ENCODE results near the gene SLC25A18. TPM values are rescaled to one million over a fixed set of nuclear protein-coding genes. Genes with fewer than 3 reads are reported as not detected.

Gene SLC25A18
- total and polyA plus RNA-seq, 12 donors, result 0.16 to 3.1 (median 1.4) TPM; not detected in 1

DNA sequence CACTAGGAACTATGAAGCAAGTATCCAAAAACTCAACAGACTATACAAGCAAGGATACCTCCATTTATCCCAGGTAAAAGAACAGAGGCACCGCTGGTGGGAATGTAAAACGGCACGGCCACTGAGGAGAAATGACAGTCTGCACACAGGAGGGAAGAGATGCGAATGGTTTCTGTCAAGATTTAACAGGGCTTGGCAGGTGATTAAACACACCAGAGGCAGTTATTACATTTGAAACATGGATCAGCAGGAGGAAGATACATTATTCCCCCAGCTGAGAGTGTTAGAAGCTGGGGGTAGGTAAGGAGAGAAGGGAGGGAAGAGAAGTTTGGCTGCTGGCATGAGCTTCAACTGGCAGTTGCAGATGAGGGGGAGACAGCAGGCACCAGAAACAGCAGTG lies 35.0 kb downstream of the SLC25A18 start:
- DNase-seq, result no peak
- Histone ChIP-seq H3K4me3 (no peak overlapping the region), H3K27me3 (no peaks in the 10 kb centered on the region), H3K36me3 (replicated peaks in 1 of 2) (peaks cover 0 to 81% of the 10 kb centered on the region in 2 donors), H3K27ac (no peak overlapping the region), H3K4me1 (replicated peaks in 1 of 2) (no peaks in the 10 kb centered on the region), H3K9me3 (replicated peaks in 1 of 3) (no peaks in the 10 kb centered on the region)
- WGBS, 4 donors, result 90 to 98% (median 94%) methylated on average over 4 of the region's 4 CpGs
- intact Hi-C loops (cut with DNase I), result no loop called here
- TF ChIP-seq POLR2A (IDR thresholded peaks at IDR 0.05), result no peak
- TF ChIP-seq, protein P1, sequence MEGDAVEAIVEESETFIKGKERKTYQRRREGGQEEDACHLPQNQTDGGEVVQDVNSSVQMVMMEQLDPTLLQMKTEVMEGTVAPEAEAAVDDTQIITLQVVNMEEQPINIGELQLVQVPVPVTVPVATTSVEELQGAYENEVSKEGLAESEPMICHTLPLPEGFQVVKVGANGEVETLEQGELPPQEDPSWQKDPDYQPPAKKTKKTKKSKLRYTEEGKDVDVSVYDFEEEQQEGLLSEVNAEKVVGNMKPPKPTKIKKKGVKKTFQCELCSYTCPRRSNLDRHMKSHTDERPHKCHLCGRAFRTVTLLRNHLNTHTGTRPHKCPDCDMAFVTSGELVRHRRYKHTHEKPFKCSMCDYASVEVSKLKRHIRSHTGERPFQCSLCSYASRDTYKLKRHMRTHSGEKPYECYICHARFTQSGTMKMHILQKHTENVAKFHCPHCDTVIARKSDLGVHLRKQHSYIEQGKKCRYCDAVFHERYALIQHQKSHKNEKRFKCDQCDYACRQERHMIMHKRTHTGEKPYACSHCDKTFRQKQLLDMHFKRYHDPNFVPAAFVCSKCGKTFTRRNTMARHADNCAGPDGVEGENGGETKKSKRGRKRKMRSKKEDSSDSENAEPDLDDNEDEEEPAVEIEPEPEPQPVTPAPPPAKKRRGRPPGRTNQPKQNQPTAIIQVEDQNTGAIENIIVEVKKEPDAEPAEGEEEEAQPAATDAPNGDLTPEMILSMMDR (IDR thresholded peaks at IDR 0.05), result no peak

DNA sequence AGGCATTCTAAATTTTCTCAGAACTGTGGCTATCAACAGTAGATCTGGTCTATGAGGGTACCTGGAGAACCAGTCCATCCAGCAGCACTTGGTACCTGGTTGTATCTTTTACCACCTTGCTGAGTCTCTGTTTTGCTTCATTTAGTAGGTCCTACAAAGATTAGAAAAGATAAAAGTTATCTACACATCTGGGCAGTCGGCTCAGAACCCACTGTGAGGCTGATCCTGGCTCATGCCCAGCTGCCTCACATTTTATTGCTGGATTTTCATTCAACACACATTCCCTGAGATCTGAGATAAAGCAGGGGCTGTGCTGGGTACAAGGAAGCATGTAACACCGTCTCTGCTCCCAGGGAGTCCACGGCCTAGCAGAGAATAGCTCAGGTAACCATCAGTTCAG lies 37.7 kb downstream of the SLC25A18 start:
- H3K9me3 ChIP-seq (replicated peaks in 1 of 3), result no peaks in the 10 kb centered on the region
- intact Hi-C loops (cut with DNase I), result no loop called here
- H3K36me3 ChIP-seq (replicated peaks in 1 of 2), result peaks cover 0 to 58% of the 10 kb centered on the region in 2 donors
- H3K4me3 ChIP-seq, result no peak overlapping the region
- TF ChIP-seq, protein P1 (IDR thresholded peaks at IDR 0.05), result no peak
- no peak for TF ChIP-seq POLR2A (IDR thresholded peaks at IDR 0.05)
- no peaks in the 10 kb centered on the region for H3K27me3 ChIP-seq
- peak in 1 of 7 donors; percentile 46 for DNase-seq
- no peak overlapping the region for H3K27ac ChIP-seq
- no peaks in the 10 kb centered on the region for H3K4me1 ChIP-seq (replicated peaks in 1 of 2)
- 67 to 72% (median 69%) methylated on average over 3 of the region's 3 CpGs for WGBS, 4 donors

DNA sequence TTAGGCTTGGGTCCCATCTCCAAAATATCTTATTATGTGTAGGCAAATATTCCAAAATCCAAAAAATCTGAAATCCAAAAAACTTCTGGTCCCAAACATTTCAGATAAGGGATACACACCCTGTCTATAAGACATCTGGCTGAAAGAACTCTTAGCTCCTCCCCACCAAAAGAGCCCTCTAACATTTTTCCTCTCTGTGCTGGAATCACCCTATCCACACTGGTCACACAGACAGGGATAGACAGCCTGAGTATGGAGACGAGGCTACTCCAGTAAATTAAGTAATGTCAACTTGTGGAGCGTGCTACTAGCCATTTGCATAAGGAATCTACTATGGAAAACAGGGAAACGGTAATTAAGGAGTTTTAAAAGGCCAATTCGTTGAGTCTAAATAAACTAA lies 40.4 kb downstream of the SLC25A18 start:
- Histone ChIP-seq H3K36me3 (replicated peaks in 1 of 2) (peaks cover 0 to 32% of the 10 kb centered on the region in 2 donors), H3K27me3 (no peaks in the 10 kb centered on the region), H3K4me3 (no peak overlapping the region), H3K4me1 (replicated peaks in 1 of 2) (peaks cover 5 to 7% of the 10 kb centered on the region in 2 donors), H3K9me3 (replicated peaks in 1 of 3) (no peaks in the 10 kb centered on the region), H3K27ac (no peak overlapping the region)
- no peak for DNase-seq
- intact Hi-C loops (cut with DNase I), result no loop called here
- no peak for TF ChIP-seq POLR2A (IDR thresholded peaks at IDR 0.05)
- TF ChIP-seq, protein P1 (IDR thresholded peaks at IDR 0.05), result no peak
- 90 to 94% (median 91%) methylated on average over 4 of the region's 4 CpGs for WGBS, 4 donors

DNA sequence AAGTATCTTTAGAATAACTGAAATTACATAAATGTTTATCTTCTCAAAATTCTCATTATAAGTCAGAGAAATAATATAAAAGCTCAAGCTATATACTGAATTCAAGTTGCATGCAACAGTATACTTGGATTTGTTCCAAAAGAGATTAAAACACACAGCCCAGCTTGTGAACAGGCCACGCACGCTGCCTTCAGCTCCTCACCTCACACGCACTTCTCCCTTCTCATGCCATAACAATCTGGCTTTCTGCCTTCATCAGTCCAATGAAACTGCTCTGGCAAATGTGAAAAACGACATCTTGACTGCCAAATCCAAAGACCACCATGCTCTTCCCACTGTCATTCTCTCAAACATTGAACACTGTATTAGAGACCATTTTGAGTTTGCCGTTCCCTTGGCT lies 43.2 kb downstream of the SLC25A18 start:
- Histone ChIP-seq H3K27ac (no peak overlapping the region), H3K4me1 (replicated peaks in 1 of 2) (peaks cover 8 to 12% of the 10 kb centered on the region in 2 donors), H3K27me3 (no peaks in the 10 kb centered on the region), H3K4me3 (no peak overlapping the region), H3K36me3 (replicated peaks in 1 of 2) (peaks cover 0 to 21% of the 10 kb centered on the region in 2 donors), H3K9me3 (replicated peaks in 1 of 3) (no peaks in the 10 kb centered on the region)
- no peak for TF ChIP-seq POLR2A (IDR thresholded peaks at IDR 0.05)
- TF ChIP-seq, protein P1 (IDR thresholded peaks at IDR 0.05), result no peak
- peak in 1 of 7 donors; percentile 52 for DNase-seq
- intact Hi-C loops (cut with DNase I), result no loop called here
- WGBS, 4 donors, result 73 to 80% (median 78%) methylated on average over 5 of the region's 5 CpGs
